ENCODE data around the gene MANEA.

MANEA gene, protein sequence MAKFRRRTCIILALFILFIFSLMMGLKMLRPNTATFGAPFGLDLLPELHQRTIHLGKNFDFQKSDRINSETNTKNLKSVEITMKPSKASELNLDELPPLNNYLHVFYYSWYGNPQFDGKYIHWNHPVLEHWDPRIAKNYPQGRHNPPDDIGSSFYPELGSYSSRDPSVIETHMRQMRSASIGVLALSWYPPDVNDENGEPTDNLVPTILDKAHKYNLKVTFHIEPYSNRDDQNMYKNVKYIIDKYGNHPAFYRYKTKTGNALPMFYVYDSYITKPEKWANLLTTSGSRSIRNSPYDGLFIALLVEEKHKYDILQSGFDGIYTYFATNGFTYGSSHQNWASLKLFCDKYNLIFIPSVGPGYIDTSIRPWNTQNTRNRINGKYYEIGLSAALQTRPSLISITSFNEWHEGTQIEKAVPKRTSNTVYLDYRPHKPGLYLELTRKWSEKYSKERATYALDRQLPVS

DNA sequence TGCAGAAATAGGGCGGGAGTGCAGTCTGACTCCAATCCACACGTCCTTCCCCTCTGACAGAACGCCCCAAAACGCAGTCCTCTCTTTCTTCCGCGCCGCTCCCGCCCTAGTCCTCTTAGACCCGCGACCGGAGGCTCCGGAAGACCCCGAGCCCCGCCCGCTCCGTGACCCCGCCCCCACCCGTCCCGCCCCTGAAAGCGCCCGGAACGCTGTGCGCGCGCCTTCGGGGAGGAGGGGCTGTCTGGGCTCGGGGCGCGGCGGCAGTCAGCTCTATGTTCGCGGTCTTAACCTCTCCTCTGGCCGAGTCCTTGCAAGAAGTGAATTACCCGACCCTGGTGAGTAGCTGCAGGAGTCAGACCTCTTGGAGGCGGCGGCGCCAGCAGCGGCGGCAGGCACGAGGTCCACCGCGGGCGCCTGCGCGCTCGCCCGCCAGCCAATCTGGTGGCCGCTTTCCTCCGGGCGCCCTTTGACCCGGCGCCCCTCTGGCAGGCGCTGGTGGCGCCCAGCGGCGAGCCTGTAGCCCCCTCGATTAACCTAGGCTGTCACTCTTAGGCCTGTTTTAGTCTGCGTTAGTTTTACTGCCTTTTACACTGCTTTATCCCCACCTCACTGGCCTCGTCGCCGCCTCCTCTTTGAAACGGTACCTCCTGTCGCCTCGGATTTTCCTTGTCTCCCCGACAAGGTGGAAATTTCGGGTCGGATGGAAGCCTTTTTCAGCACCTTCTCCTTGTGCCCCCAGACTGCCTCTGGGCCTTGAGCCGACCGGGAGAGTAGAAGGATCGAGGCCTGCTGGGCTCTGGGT is at the start of gene MANEA:
Gene MANEA, plus strand, starts transcription at position 232 of the 802 bp plus-strand sequence. CDS start 8,905 bp downstream, outside the sequence.
- peak; percentile 92 for DNase-seq (ENCODE audit: low read depth)
- TF ChIP-seq CTCF (IDR thresholded peaks at IDR 0.05; ENCODE audit: insufficient read depth, low read depth, low read length, missing control alignments): peak; percentile 3
- H3K4me3 ChIP-seq (ENCODE audit: low read depth, low read length): peak within 1 kb of the TSS; percentile 97

DNA sequence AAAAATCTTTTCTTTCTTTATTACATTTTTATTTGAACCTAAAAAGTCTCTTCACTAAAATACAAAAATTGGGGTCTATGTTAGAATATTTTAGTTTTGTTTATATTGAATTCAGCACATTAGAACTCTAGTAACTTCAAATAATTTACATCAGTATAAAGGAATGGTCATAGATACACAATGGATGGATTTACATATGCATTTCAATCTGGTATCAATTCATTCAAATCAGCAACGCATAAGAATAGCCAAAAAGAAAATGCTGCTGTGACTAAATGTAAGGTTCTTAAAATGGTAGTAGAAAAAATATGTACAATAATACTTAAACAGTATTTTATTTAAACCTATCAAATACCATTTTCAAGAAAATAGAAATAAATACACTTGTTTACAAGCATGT is 47.6 kb upstream of the MANEA start:
- TF ChIP-seq CTCF (IDR thresholded peaks at IDR 0.05; ENCODE audit: insufficient read depth, low read depth, low read length, missing control alignments): no peak
- no peak overlapping the region for H3K4me3 ChIP-seq (ENCODE audit: low read depth, low read length)
- no peak for DNase-seq (ENCODE audit: low read depth)

- DNase-seq (ENCODE audit: low read depth): no peak
- no peak for TF ChIP-seq CTCF (IDR thresholded peaks at IDR 0.05; ENCODE audit: insufficient read depth, low read depth, low read length, missing control alignments)
- no peak overlapping the region for H3K4me3 ChIP-seq (ENCODE audit: low read depth, low read length)
These were observed 47.0 kb upstream of the MANEA start for GRCh38 chr6:95530176-95530819.

DNA sequence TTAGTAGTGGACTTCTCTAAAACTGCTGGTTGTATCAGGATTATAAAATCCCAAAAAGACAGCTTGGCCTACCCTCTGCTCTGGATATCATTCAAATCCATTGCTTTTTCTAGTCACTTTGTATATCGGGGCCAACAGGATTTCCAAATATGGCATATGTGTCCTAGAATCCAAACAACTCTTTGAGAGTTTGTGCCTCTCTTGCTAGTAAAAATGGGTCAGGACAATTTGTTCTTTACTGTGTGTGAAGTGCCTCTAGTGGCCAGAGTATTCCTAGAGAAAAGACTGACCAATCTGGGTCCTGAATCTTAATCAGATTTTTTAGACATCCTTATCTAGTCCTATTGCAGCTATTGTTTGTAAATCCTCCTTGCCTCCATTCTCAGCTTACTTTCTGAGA is 33.5 kb upstream of the MANEA start:
- no peak for TF ChIP-seq CTCF (IDR thresholded peaks at IDR 0.05; ENCODE audit: insufficient read depth, low read depth, low read length, missing control alignments)
- H3K4me3 ChIP-seq (ENCODE audit: low read depth, low read length): no peak overlapping the region
- DNase-seq (ENCODE audit: low read depth): no peak

GRCh38 chr6:95544517-95545225 is 32.7 kb upstream of the MANEA start:
- H3K4me3 ChIP-seq (ENCODE audit: low read depth, low read length): no peak overlapping the region
- no peak for DNase-seq (ENCODE audit: low read depth)
- TF ChIP-seq CTCF (IDR thresholded peaks at IDR 0.05; ENCODE audit: insufficient read depth, low read depth, low read length, missing control alignments): no peak

DNA sequence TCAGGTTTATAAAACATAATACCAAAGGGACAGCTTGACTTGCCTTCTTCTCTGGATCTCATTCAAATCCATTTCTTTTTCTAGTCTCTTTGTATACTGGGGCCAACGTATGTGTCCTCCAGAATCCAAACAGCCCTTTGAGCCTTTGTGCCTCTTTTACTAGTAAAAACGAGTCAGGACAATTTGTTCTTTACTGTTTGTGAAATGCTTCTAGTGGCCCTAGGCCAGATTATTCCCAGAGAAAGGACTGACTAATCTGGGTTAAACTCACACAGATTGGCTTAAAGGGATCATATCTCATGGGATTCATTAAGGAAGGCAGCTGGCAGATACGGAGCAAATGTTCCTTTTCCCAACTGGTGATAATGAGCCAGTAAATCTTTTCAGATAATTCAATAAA is 32.1 kb upstream of the MANEA start:
- DNase-seq (ENCODE audit: low read depth): no peak

More for the DNA sequence above, 32.1 kb upstream of the MANEA start:
- no peak for TF ChIP-seq CTCF (IDR thresholded peaks at IDR 0.05; ENCODE audit: insufficient read depth, low read depth, low read length, missing control alignments)
- H3K4me3 ChIP-seq (ENCODE audit: low read depth, low read length): no peak overlapping the region

Data from GM12865 (cell line).